Vagina (tissue), 2 donors: ENCODE data around the gene LGALS12.

Experiments
- POLR2AphosphoS5 ChIP-seq, 2 donors: sonication (generic); formaldehyde crosslinking; IDR thresholded peaks; one replicate each; pipeline ENCODE4 v1.9.0; 2017; ENCODE audit warnings: antibody characterized with exemption in 2 of 2, mild to moderate bottlenecking in 2 of 2, low read depth in 1 of 2; ENCODE audit not compliant: insufficient read depth in 1 of 2
- TF ChIP-seq, protein P1 (sequence below), 3 experiments: fragments of 450-650 bp in 2 of 3; fragments of 200-600 bp in 1 of 3; sonication (generic) in 1 of 3; IDR thresholded peaks; one replicate each; pipeline ENCODE4 v1.5.1; 2017 to 2019; ENCODE audit warnings: antibody characterized with exemption in 3 of 3, mild to moderate bottlenecking in 2 of 3, moderate library complexity in 2 of 3

GRCh38 chr11:63564056-63564774 lies 58.3 kb downstream of the LGALS12 start:
- TF ChIP-seq POLR2AphosphoS5 (IDR thresholded peaks at IDR 0.05; ENCODE audit: insufficient read depth in 1 of 2, low read depth in 1 of 2), result no peak
- TF ChIP-seq, protein P1, sequence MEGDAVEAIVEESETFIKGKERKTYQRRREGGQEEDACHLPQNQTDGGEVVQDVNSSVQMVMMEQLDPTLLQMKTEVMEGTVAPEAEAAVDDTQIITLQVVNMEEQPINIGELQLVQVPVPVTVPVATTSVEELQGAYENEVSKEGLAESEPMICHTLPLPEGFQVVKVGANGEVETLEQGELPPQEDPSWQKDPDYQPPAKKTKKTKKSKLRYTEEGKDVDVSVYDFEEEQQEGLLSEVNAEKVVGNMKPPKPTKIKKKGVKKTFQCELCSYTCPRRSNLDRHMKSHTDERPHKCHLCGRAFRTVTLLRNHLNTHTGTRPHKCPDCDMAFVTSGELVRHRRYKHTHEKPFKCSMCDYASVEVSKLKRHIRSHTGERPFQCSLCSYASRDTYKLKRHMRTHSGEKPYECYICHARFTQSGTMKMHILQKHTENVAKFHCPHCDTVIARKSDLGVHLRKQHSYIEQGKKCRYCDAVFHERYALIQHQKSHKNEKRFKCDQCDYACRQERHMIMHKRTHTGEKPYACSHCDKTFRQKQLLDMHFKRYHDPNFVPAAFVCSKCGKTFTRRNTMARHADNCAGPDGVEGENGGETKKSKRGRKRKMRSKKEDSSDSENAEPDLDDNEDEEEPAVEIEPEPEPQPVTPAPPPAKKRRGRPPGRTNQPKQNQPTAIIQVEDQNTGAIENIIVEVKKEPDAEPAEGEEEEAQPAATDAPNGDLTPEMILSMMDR (IDR thresholded peaks at IDR 0.05), result no peak
